HFFc6 (cell line): Measurements from ENCODE around the gene TYSND1. TPM values are rescaled to one million over a fixed set of nuclear protein-coding genes. Genes with fewer than 3 reads are reported as not detected.
A peak's percentile ranks its signal among the peaks of the same experiment; 100 is the strongest.

Source experiments
- DNase-seq: peaks from one replicate; pipeline ENCODE4 v3.0.0-alpha.2; 2018
- H3K27ac Mint-ChIP-seq: 2 replicates; pipeline ENCODE4 v1.8.0; 2020; ENCODE audit warnings: mild to moderate bottlenecking, mixed read lengths
- H3K27me3 Mint-ChIP-seq: 2 replicates; pipeline ENCODE4 v1.8.0; 2021; ENCODE audit warnings: mild to moderate bottlenecking, moderate library complexity, mixed read lengths; ENCODE audit not compliant: insufficient read depth
- H3K36me3 Mint-ChIP-seq: 2 replicates; pipeline ENCODE4 v1.8.0; 2021; ENCODE audit warnings: low read depth, mixed read lengths
- H3K4me1 Mint-ChIP-seq: 2 replicates; pipeline ENCODE4 v1.8.0; 2020; ENCODE audit warnings: low read depth, mixed read lengths
- H3K4me3 Mint-ChIP-seq: 2 replicates; pipeline ENCODE4 v1.8.0; 2020; ENCODE audit warnings: mild to moderate bottlenecking, moderate library complexity, mixed read lengths
- H3K9me3 Mint-ChIP-seq: 2 replicates; pipeline ENCODE4 v1.8.0; 2020; ENCODE audit warnings: mild to moderate bottlenecking, mixed read lengths
- long read RNA-seq: library from polyadenylated mRNA; unstranded; transcript quantifications from one replicate; pipeline ENCODE4 v2.0.0, GENCODE V29; 2019
- total RNA-seq, 6 experiments: library from RNA; stranded (reverse); fragmentation: NEBNext Ultra II Directional; extraction: Animal tissue kit (Norgen Biotek cat#: 25700); gene quantifications; 2 replicates in 1 of 6; 3 replicates in 5 of 6; pipeline ENCODE4 v1.2.3, GENCODE V29; 2021
- TF ChIP-seq, protein P1 (sequence below): fragments of 200-600 bp; sonication (generic); IDR thresholded peaks from 2 replicates; pipeline ENCODE4 v1.5.0; 2021; ENCODE audit warnings: antibody characterized with exemption, mild to moderate bottlenecking

The TYSND1 gene, protein sequence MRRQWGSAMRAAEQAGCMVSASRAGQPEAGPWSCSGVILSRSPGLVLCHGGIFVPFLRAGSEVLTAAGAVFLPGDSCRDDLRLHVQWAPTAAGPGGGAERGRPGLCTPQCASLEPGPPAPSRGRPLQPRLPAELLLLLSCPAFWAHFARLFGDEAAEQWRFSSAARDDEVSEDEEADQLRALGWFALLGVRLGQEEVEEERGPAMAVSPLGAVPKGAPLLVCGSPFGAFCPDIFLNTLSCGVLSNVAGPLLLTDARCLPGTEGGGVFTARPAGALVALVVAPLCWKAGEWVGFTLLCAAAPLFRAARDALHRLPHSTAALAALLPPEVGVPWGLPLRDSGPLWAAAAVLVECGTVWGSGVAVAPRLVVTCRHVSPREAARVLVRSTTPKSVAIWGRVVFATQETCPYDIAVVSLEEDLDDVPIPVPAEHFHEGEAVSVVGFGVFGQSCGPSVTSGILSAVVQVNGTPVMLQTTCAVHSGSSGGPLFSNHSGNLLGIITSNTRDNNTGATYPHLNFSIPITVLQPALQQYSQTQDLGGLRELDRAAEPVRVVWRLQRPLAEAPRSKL
- total RNA-seq = 1 to 10 TPM; 4.6 to 5.7 (median 4.9) TPM
- long read RNA-seq, partial matches to known transcripts = 0 of 5 reads
- long read RNA-seq, other reads (novel, unspliced or antisense) = 3 of 5 reads

DNA sequence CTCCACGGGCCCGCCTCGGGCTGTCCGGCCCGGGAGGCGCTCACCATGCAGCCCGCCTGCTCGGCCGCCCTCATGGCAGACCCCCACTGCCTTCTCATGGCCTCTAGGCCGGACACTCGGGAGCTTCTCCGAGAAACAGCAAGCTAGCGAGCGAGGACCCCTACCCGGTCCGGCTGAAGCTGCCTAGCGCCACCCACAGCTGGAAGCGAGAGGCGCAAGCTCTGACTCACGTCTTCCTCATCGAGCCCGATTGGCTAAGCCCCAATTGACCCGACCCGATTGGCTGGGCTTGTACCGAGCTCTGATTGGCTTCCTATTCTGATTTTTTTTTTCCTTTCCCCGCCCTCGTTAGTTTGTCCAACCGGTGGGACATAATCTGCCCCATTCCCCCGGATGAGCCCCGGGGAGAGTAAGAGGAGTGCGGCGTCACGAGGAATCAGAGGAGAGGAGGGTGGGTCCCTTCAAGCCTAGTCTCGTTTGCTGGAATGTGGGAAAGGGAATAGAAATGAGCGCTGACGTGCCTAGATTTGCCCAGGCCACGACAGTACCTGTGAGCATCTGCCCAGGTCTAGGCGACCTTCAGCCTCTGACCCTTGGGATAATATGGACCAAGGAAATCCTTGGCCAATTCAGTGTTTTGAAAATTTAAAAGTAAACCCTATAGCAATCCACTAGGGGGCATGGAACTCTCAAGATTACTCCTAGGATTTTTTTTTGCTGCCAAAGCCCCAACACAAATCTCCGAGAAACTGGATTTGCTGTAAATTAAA lies at the start of gene TYSND1:
TYSND1 (minus strand) TSS at position 212 of the 770 bp plus-strand sequence; CDS start at position 98, 114 bp downstream.
- TF ChIP-seq, protein P1, sequence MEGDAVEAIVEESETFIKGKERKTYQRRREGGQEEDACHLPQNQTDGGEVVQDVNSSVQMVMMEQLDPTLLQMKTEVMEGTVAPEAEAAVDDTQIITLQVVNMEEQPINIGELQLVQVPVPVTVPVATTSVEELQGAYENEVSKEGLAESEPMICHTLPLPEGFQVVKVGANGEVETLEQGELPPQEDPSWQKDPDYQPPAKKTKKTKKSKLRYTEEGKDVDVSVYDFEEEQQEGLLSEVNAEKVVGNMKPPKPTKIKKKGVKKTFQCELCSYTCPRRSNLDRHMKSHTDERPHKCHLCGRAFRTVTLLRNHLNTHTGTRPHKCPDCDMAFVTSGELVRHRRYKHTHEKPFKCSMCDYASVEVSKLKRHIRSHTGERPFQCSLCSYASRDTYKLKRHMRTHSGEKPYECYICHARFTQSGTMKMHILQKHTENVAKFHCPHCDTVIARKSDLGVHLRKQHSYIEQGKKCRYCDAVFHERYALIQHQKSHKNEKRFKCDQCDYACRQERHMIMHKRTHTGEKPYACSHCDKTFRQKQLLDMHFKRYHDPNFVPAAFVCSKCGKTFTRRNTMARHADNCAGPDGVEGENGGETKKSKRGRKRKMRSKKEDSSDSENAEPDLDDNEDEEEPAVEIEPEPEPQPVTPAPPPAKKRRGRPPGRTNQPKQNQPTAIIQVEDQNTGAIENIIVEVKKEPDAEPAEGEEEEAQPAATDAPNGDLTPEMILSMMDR = peak; percentile 78
- Mint-ChIP-seq H3K4me1 (peaks cover 34% of the 10 kb centered on the region), H3K36me3 (peaks cover 25% of the 10 kb centered on the region), H3K27me3 (no peaks in the 10 kb centered on the region), H3K4me3 (peak within 1 kb of the TSS; percentile 87), H3K27ac (peak within 1 kb of the TSS; percentile 93), H3K9me3 (no peaks in the 10 kb centered on the region)
- DNase-seq = peak; percentile 97

DNA sequence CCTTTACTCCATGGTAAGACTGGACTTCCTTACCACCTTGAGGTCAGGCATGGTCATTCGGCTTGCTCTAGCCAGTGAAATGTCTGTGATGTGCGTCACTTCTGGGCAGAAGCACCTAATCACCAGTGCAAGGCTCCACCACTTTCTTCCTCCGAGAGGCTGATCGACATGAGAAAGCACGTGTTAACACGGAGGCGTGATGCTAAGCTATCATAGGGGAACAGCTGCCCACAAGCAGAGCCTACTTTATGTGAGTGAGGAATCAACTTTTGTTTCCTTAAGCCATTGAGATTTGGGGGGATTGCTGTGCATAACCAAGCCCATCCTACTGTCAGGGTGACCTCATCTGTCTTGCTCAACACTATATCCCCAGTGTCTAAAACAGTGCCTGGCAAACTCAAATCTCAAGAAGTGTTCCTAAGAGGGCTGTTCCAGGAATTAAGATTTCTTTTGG lies 46.9 kb upstream of the TYSND1 start:
- TF ChIP-seq, protein P1 = no peak
- Mint-ChIP-seq H3K27ac (peak overlapping the region; percentile 90; the same call in 1 of the 2 replicates), H3K4me1 (peaks cover 57% of the 10 kb centered on the region), H3K27me3 (peaks cover 1% of the 10 kb centered on the region; the same call in 1 of the 2 replicates), H3K36me3 (peaks cover 13% of the 10 kb centered on the region), H3K4me3 (no peak overlapping the region), H3K9me3 (no peaks in the 10 kb centered on the region)
- DNase-seq = no peak

DNA sequence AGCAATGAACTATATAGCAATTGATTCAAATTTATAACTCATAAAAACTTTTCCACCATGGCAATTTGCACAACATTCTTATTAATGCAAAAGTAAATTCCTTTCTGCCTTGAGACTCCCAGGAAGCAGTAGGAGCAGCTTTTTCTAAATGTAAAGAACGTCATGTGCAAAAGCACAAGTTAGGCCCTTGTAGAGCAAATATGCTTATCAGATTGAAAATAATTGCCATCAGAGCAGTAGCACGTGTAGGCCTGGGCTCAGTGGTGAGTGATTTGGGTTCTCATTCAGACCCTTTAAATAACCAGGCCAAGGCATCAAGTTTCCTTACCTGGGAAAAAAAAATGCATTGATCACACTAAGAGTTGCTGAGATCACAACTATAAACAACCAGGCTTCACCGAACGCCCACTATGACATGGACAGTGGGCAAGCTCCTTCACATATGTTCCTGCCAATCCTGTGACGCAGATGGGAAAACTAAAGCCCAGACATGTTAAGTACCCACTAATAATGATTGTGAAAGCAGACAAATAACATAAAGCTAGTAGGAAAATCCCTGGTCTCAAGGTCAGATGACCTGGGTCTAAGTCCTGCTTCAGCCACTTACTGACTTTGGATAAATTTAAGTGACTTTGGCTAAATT lies 45.9 kb upstream of the TYSND1 start:
- DNase-seq = no peak
- Mint-ChIP-seq H3K4me3 (peak overlapping the region; percentile 78), H3K36me3 (peaks cover 5% of the 10 kb centered on the region; the same call in 1 of the 2 replicates), H3K27me3 (peaks cover 1% of the 10 kb centered on the region; the same call in 1 of the 2 replicates), H3K9me3 (no peaks in the 10 kb centered on the region), H3K27ac (peak overlapping the region; percentile 90), H3K4me1 (peaks cover 57% of the 10 kb centered on the region)
- TF ChIP-seq, protein P1 = no peak

DNA sequence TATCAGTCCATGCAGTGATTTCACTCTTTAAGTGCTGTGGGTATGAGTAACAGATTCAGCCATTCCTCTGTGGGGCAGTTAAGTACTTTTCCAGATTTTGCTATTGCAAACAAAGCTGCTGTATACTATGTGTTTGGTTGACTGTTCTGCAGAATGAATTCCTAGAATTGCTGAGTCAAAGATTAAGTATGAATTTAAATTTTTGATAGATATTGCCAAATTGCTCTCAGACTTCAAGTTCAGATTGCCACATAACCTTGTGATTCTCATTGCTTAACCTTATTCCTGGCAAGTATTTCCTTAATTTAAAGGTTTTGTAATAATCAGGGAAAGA lies 45.4 kb upstream of the TYSND1 start:
- Mint-ChIP-seq H3K4me1 (peaks cover 57% of the 10 kb centered on the region), H3K36me3 (peaks cover 5% of the 10 kb centered on the region; the same call in 1 of the 2 replicates), H3K9me3 (no peaks in the 10 kb centered on the region), H3K4me3 (peak overlapping the region; percentile 78), H3K27me3 (peaks cover 1% of the 10 kb centered on the region; the same call in 1 of the 2 replicates), H3K27ac (peak overlapping the region; percentile 90)
- TF ChIP-seq, protein P1 = no peak
- peak; percentile 94 for DNase-seq
